Measurements from ENCODE around the gene ERCC1.
A peak's percentile ranks its signal among the peaks of the same experiment; 100 is the strongest.
"Not testable (repeated sequence)": the region's sequence is repeated elsewhere in the genome, so short reads cannot be mapped to it uniquely, and the experiment has no call there.

ERCC1 gene

GRCh38 chr19:45429896-45430295 is 6.2 kb upstream of the ERCC1 start:
- DNase-seq = not testable (repeated sequence)

- no peak for DNase-seq
These were observed 4.9 kb upstream of the ERCC1 start for GRCh38 chr19:45428384-45429231.

GRCh38 chr19:45424191-45425058 is 708 bp upstream of the ERCC1 start:
- peak in 1 of 5 donors; percentile 60 for DNase-seq

GRCh38 chr19:45423033-45423588 is 606 bp downstream of the ERCC1 start:
- DNase-seq = peak in 2 of 5 donors; percentile 74 to 82

GRCh38 chr19:45421947-45422498 is 1.7 kb downstream of the ERCC1 start:
- DNase-seq = no peak

GRCh38 chr19:45420871-45421270 is 2.8 kb downstream of the ERCC1 start:
- DNase-seq = no peak

- DNase-seq = no peak
These were observed 3.4 kb downstream of the ERCC1 start for GRCh38 chr19:45420356-45420755.

GRCh38 chr19:45419895-45420294 is 3.8 kb downstream of the ERCC1 start:
- DNase-seq = no peak

GRCh38 chr19:45419396-45419795 is 4.3 kb downstream of the ERCC1 start:
- peak in 1 of 5 donors; percentile 42 for DNase-seq

GRCh38 chr19:45418802-45419201 is 4.9 kb downstream of the ERCC1 start:
- no peak for DNase-seq

GRCh38 chr19:45417151-45417550 is 6.6 kb downstream of the ERCC1 start:
- no peak for DNase-seq

- DNase-seq = no peak
These were observed 9.2 kb downstream of the ERCC1 start for GRCh38 chr19:45414468-45414867.

- no peak for DNase-seq
These were observed 10.2 kb downstream of the ERCC1 start for GRCh38 chr19:45413497-45413896.

- not testable (repeated sequence) for DNase-seq
These were observed 13.4 kb downstream of the ERCC1 start for GRCh38 chr19:45410330-45410729.

- no peak for DNase-seq
These were observed 14.2 kb downstream of the ERCC1 start for GRCh38 chr19:45409557-45409920.

GRCh38 chr19:45408830-45409556 is 14.7 kb downstream of the ERCC1 start:
- no peak for DNase-seq

- DNase-seq = no peak
These were observed 15.6 kb downstream of the ERCC1 start for GRCh38 chr19:45408121-45408520.

- not testable (repeated sequence) for DNase-seq
These were observed 16.1 kb downstream of the ERCC1 start for GRCh38 chr19:45407585-45407984.

- no peak for DNase-seq
These were observed 16.7 kb downstream of the ERCC1 start for GRCh38 chr19:45407091-45407375.

- peak; percentile 47 to 87 (median 67) for DNase-seq
These were observed 17.3 kb downstream of the ERCC1 start, which contains the start of gene POLR1G for GRCh38 chr19:45406226-45407090. Gene POLR1G, plus strand, starts transcription at chr19:45406644. Its CDS starts 53 bp downstream, at chr19:45406697.

Measured in T-helper 1 cell (primary cell).